Nephron progenitor cell (in vitro differentiated cells): ENCODE results near the gene APLP1.

Source experiments
- DNase-seq: peaks from one replicate; pipeline ENCODE4 v3.0.0; 2021
- H3K27ac Mint-ChIP-seq: 2 replicates; pipeline ENCODE4 v1.8.0; 2021; ENCODE audit warnings: mild to moderate bottlenecking, moderate library complexity, mixed read lengths
- H3K27me3 Mint-ChIP-seq: 2 replicates; pipeline ENCODE4 v1.8.0; 2021; ENCODE audit warnings: mild to moderate bottlenecking, low read depth, mixed read lengths; ENCODE audit not compliant: poor library complexity
- H3K36me3 Mint-ChIP-seq: 2 replicates; pipeline ENCODE4 v1.8.0; 2021; ENCODE audit warnings: low read depth, mixed read lengths
- H3K4me1 Mint-ChIP-seq: 2 replicates; pipeline ENCODE4 v1.8.0; 2021; ENCODE audit warnings: mixed read lengths
- H3K4me3 Mint-ChIP-seq: 2 replicates; pipeline ENCODE4 v1.8.0; 2021; ENCODE audit warnings: mild to moderate bottlenecking, moderate library complexity, mixed read lengths
- H3K9me3 Mint-ChIP-seq: 2 replicates; pipeline ENCODE4 v1.8.0; 2021; ENCODE audit warnings: mild to moderate bottlenecking, moderate library complexity, mixed read lengths
- CTCF ChIP-seq: fragments of 200-600 bp; sonication (generic); IDR thresholded peaks from 2 replicates; pipeline ENCODE4 v1.5.0; 2021; ENCODE audit warnings: antibody characterized with exemption

Gene APLP1

GRCh38 chr19:35919306-35919705 lies 50.9 kb downstream of the APLP1 start:
- Mint-ChIP-seq H3K4me1 (no peaks in the 10 kb centered on the region), H3K36me3 (no peaks in the 10 kb centered on the region), H3K9me3 (no peaks in the 10 kb centered on the region), H3K27me3 (peaks cover 43% of the 10 kb centered on the region), H3K4me3 (no peak overlapping the region), H3K27ac (no peak overlapping the region)
- no peak for TF ChIP-seq CTCF
- no peak for DNase-seq

GRCh38 chr19:35921012-35921411 lies 52.6 kb downstream of the APLP1 start:
- H3K27me3 Mint-ChIP-seq: peaks cover 42% of the 10 kb centered on the region
- H3K36me3 Mint-ChIP-seq: no peaks in the 10 kb centered on the region
- TF ChIP-seq CTCF: no peak
- H3K9me3 Mint-ChIP-seq: peaks cover 10% of the 10 kb centered on the region
- no peak overlapping the region for H3K4me3 Mint-ChIP-seq
- H3K4me1 Mint-ChIP-seq: no peaks in the 10 kb centered on the region
- no peak overlapping the region for H3K27ac Mint-ChIP-seq
- no peak for DNase-seq

GRCh38 chr19:35925501-35925900 lies 57.1 kb downstream of the APLP1 start:
- no peak for DNase-seq
- no peak for TF ChIP-seq CTCF
- Mint-ChIP-seq H3K9me3 (peaks cover 11% of the 10 kb centered on the region), H3K4me1 (peaks cover 5% of the 10 kb centered on the region), H3K4me3 (no peak overlapping the region), H3K36me3 (no peaks in the 10 kb centered on the region), H3K27ac (no peak overlapping the region), H3K27me3 (peaks cover 36% of the 10 kb centered on the region)

GRCh38 chr19:35928507-35928906 lies 60.1 kb downstream of the APLP1 start:
- peaks cover 12% of the 10 kb centered on the region for H3K4me1 Mint-ChIP-seq
- DNase-seq: no peak
- no peaks in the 10 kb centered on the region for H3K36me3 Mint-ChIP-seq
- H3K27ac Mint-ChIP-seq: no peak overlapping the region
- H3K9me3 Mint-ChIP-seq: peaks cover 11% of the 10 kb centered on the region
- H3K4me3 Mint-ChIP-seq: no peak overlapping the region
- H3K27me3 Mint-ChIP-seq: peaks cover 40% of the 10 kb centered on the region
- TF ChIP-seq CTCF: no peak
